ENCODE data around the gene CFAP61.
"Not testable (repeated sequence)": the region's sequence is repeated elsewhere in the genome, so short reads cannot be mapped to it uniquely, and the experiment has no call there.

The CFAP61 gene

DNA sequence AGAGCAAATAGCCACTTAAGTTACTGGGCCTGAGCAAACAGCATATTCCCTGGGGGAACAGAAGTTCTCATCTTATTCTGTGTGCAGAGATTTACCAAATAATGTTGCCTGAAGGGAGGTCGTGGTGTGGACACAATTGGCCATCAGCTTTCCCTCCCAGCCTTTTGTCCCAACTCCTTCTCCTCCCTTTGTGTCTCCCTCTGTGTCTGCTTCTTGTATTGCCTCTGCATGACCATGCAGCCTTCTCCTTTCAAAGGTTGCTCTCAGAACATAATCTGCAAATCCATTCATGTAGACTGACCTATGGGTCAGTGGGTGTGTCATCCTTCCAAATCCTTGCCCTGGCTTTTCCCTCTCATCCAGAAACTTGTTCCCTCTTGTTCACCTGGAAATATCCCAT lies 165.3 kb downstream of the CFAP61 start:
- TF ChIP-seq, protein P1, sequence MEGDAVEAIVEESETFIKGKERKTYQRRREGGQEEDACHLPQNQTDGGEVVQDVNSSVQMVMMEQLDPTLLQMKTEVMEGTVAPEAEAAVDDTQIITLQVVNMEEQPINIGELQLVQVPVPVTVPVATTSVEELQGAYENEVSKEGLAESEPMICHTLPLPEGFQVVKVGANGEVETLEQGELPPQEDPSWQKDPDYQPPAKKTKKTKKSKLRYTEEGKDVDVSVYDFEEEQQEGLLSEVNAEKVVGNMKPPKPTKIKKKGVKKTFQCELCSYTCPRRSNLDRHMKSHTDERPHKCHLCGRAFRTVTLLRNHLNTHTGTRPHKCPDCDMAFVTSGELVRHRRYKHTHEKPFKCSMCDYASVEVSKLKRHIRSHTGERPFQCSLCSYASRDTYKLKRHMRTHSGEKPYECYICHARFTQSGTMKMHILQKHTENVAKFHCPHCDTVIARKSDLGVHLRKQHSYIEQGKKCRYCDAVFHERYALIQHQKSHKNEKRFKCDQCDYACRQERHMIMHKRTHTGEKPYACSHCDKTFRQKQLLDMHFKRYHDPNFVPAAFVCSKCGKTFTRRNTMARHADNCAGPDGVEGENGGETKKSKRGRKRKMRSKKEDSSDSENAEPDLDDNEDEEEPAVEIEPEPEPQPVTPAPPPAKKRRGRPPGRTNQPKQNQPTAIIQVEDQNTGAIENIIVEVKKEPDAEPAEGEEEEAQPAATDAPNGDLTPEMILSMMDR (IDR thresholded peaks at IDR 0.05; ENCODE audit: borderline replicate concordance, insufficient read depth, low read depth, low read length): no peak

DNA sequence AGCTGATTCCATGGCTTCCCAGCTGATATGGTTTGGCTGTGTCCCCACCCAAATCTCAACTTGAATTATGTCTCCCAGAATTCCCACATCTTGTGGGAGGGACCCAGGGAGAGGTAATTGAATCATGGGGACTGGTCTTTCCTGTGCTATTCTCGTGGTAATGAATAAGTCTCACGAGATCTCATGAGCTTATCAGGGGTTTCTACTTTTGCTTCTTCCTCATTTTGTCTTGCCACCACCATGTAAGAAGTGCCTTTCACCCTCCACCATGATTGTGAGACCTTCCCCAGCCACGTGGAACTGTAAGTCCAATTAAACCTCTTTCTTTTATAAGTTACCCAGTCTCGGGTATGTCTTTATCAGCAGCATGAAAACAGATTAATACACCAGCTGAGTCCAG lies 165.8 kb downstream of the CFAP61 start:
- not testable (repeated sequence) for H3K4me3 ChIP-seq (ENCODE audit: low read depth, low read length)

More for the DNA sequence above, 165.3 kb downstream of the CFAP61 start:
- H3K4me3 ChIP-seq (ENCODE audit: low read depth, low read length): no peak overlapping the region

DNA sequence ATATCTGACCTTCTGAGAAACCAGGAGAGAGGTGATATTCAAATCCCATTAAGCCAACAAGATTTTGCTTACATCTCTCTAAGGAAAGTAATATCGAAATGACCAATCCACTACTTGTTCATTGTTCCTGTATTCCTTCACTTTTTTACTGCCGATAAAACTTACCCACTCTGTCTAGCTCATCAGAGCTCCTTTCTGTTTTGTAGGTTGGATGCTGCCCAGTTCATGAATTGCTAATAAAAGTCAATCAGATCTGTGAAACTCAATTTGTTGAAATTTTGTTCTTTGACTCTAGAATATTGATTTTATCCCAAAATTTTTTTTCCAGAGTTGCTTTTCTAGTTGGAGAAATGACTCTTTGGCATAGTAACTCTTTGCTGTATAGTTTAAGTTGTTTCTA lies 166.7 kb downstream of the CFAP61 start:
- no peak overlapping the region for H3K4me3 ChIP-seq (ENCODE audit: low read depth, low read length)
- TF ChIP-seq, protein P1 (IDR thresholded peaks at IDR 0.05; ENCODE audit: borderline replicate concordance, insufficient read depth, low read depth, low read length): no peak

DNA sequence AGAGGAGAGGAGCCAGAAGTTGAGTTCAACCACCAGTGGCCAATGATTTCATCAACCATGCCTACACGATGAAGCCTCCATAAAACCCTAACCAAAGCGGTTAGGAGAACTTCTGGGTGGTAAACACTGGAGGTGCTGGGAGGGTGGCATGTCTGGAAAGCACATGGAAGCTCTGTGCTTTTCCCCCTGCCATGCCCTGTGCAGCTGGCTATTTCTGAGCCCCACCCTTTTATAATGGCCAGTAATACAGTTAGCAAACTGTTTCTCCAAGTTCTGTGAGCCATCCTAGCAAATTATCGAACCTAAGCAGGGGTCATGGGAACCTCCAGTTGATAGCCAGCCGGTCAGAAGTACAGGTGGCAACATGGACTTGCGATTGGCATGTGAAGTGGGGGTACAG lies 167.8 kb downstream of the CFAP61 start:
- H3K4me3 ChIP-seq (ENCODE audit: low read depth, low read length): no peak overlapping the region
- TF ChIP-seq, protein P1 (IDR thresholded peaks at IDR 0.05; ENCODE audit: borderline replicate concordance, insufficient read depth, low read depth, low read length): no peak

DNA sequence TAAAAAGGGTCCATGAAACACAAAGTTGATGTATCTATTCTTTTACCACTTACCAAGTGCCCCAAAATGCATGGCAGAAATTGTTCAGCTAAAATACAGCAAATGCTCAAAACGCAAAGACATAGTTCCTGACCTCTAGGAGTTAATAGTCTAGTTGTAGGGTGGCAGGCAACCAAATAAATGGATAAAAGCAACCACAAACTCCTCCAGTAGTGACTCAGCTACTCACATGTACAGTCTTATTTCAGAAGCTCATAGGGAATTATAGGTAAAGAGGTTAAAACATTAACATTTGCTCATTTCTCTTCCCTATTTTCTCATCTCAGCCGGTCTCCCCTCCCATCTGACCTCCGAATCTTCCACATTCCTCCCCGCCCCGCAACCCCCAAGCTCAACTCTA lies 171.6 kb downstream of the CFAP61 start:
- TF ChIP-seq, protein P1 (IDR thresholded peaks at IDR 0.05; ENCODE audit: borderline replicate concordance, insufficient read depth, low read depth, low read length): no peak
- no peak overlapping the region for H3K4me3 ChIP-seq (ENCODE audit: low read depth, low read length)

DNA sequence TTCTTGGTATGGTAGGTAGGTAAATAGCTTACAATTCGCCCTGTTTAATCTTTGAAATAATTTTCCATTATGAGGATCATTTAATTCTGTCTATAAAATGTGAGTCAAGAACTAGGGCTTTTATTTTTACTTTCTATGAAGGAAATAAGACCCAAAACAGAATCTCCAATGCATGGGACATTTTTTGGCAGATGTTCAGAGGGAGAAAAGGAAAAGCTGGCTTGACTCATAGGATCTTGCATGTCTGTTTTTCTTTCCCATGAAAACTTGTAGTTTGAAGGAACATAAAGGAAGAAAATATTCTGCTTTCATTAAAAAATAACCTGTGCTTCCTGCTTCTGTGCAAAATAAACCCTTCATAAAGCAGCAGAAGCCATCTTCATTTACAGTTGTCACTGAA lies 172.5 kb downstream of the CFAP61 start:
- no peak overlapping the region for H3K4me3 ChIP-seq (ENCODE audit: low read depth, low read length)

DNA sequence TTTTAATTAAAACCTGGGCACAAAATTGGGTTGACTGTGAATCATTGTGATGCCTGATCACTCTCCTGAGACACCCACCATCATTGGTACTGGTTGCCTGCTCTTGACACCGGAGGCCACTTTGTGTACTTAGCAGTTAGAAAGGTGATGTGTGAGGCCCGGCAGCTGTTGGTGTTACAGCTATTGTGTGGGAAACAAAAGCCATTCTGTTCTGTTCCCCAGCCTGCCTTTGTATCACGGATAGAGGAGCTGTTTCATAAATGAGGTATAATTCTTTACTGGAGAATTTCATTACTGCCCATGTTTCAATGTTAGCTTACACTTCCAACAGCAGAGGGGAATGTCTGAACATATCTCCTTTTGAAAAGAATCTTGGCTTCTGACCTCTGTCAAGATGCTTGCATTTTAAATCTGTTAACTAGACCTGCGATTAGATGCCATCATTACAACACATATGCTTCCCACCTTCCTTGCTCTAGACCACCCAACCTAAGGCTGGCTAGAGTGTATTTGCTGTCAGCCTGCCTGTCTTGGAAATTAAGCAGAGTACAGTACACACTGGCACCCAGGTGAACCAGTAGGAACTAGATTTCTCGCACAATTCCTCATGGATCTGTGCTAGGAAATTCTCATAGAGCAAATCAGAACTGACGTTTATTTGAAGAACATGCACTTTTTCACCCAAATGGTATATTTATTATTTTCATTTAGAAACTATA lies 173.2 kb downstream of the CFAP61 start:
- TF ChIP-seq, protein P1 (IDR thresholded peaks at IDR 0.05; ENCODE audit: borderline replicate concordance, insufficient read depth, low read depth, low read length): no peak
- no peak overlapping the region for H3K4me3 ChIP-seq (ENCODE audit: low read depth, low read length)

More for the DNA sequence above, 172.5 kb downstream of the CFAP61 start:
- TF ChIP-seq, protein P1 (IDR thresholded peaks at IDR 0.05; ENCODE audit: borderline replicate concordance, insufficient read depth, low read depth, low read length): no peak
